HG03558 (cell line): ENCODE results near the gene FOXP3.

Experiments used
- ATAC-seq: cut with Tn5 transposase; IDR thresholded peaks from one replicate; pipeline ENCODE4 v1.9.1; 2021; ENCODE audit warnings: moderate number of reproducible peaks; ENCODE audit not compliant: unreplicated experiment; ENCODE audit errors: extremely low read depth

FOXP3 gene

DNA sequence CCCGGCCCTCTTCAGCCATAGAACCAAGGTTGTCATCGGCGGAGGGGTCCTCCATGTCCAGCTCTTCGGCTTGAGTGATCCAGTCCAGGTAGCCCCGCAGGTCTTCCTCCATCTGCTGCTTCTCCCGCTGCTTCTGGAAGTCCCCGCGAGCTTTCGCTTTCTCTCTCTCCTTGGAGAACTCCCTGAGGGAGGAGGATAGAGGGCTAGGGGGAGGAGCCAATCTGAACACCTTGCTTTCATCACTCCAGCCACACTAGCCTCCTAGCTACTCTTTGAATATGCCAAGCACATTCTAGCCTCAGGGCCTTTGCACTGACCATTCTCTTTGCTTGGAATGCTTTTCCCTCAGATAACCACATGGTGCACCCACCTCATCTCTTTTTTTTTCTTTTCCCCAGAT lies 37.6 kb downstream of the FOXP3 start:
- no peak for ATAC-seq

DNA sequence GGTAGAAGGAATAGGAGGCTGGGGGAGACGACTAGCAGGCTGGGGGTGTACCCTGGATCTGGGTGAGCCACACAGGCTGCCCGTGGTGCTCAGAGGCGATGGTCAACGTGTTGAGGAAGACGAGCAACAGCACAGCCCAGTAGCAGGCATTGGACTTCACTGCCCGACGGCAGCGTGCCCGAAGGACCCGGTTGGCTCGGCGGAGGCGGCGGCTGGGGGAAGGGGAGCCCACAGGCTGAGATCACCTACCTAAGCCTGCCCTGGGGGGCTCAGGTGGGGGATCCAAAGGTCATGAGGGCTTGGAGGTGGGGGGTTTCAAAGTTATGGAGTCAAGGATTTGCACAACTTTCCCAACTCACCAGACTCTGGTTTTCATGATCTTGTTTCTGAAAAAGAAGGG lies 38.7 kb downstream of the FOXP3 start:
- no peak for ATAC-seq

- ATAC-seq: no peak
Measured at GRCh38 chrX:49221868-49222267, 42.6 kb downstream of the FOXP3 start.

DNA sequence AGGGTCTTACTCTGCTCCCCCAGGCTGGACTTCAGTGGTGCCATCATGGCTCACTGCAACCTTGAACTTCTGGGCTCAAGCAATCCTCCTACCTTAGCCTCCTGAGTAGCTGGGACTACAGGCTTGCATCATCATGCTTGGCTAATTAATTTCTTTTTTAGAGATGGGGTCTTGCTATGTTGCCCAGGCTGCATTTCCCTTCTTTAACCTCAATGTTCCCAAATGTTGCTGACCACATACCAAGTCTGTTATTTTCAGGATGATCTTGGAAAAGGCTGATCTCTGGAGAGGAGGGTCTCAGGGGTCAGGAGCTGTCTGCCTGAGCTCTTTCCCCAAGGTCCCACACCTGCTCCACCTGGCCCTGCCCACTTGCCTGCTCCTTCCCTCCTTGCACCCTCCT lies 44.4 kb downstream of the FOXP3 start:
- ATAC-seq: no peak

- no peak for ATAC-seq
Measured at GRCh38 chrX:49214996-49215526, 49.4 kb downstream of the FOXP3 start.

GRCh38 chrX:49214416-49214815 lies 50.1 kb downstream of the FOXP3 start:
- ATAC-seq: no peak

- ATAC-seq: no peak
Measured at GRCh38 chrX:49212861-49213260, 51.6 kb downstream of the FOXP3 start.

GRCh38 chrX:49212209-49212608 lies 52.3 kb downstream of the FOXP3 start:
- ATAC-seq: no peak

- ATAC-seq: no peak
Measured at GRCh38 chrX:49211074-49211473, 53.4 kb downstream of the FOXP3 start.

DNA sequence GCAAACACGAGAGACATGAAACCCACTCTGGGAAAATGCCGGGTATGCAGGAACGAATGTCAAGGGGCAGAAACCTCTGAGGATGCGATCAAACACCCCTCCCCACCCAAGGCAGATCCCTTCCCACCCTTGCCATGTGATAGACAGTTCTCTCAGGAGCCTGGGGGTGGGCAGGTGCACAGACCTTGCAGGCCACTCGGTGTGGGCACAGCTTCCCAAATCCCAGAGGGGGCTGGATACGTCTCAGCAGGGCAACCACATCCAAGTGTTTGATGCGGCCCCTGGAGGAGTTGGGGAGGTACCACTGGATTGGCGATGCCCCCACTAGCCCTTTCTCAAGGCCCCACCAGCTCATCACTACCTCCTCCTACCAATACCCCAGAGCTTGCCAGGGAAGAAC lies 54.1 kb downstream of the FOXP3 start:
- no peak for ATAC-seq

- no peak for ATAC-seq
Measured at GRCh38 chrX:49209434-49210251, 54.9 kb downstream of the FOXP3 start.

GRCh38 chrX:49208399-49208798 lies 56.1 kb downstream of the FOXP3 start:
- no peak for ATAC-seq

- ATAC-seq: no peak
Measured at GRCh38 chrX:49206543-49206942, 58.0 kb downstream of the FOXP3 start.

DNA sequence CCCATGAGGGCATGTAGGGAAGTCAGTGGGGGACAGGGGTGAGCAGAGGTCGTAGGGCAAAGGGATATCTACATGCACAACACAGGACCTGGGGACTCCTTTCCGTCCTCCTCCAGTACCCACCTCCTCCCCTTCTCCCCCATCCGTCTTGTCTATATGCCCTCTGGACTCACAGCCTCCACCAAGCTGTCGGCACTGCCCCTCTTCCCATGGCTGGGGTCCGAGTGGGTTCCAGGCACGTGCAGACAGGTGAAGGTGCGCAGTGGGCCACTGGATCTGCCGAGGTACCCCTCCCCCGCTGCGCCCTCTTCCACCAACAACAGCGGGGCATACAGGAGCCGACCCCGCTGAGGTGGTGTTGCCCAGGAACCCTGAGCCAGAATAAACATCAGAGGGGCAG lies 59.1 kb downstream of the FOXP3 start:
- no peak for ATAC-seq

DNA sequence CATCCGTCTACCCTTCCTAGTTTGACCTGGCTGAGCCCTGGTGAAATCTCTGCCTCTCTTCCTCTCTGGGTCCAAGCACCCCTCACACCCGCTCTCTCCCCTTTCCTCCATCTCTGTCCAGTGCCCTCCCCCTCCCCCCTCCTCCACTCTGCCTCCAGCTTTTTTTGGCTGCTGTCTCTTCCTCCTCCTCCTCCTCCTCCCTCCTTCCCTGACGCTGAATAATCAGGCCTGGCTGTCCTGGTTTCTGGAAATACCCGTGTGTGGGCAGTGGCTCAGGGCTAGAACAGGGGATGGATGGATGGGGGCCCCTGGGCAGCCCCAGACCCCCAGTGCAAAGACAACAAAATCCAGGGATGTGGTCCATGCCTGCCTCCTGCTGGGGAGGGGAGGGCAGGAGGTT lies 59.8 kb downstream of the FOXP3 start:
- ATAC-seq: no peak

GRCh38 chrX:49204017-49204416 lies 60.5 kb downstream of the FOXP3 start:
- ATAC-seq: no peak

DNA sequence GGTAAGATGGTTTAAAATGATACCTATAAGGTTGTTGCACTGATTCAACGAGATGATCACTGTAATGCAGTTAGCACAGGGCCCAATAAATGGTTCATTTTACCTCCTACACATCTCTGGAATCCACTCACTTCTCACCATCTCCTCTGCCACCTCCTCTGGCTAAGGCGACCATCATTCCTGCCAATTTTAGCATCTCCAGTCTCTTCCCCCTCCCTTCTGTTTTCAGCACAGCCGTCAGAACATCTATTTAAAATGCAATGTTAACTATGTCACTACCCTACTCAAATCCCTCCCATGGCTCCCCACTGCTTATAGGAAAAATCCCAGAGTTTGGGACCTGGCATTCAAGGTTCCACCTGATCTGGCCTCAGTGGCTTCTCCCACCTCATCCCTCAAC lies 61.0 kb downstream of the FOXP3 start:
- no peak for ATAC-seq

DNA sequence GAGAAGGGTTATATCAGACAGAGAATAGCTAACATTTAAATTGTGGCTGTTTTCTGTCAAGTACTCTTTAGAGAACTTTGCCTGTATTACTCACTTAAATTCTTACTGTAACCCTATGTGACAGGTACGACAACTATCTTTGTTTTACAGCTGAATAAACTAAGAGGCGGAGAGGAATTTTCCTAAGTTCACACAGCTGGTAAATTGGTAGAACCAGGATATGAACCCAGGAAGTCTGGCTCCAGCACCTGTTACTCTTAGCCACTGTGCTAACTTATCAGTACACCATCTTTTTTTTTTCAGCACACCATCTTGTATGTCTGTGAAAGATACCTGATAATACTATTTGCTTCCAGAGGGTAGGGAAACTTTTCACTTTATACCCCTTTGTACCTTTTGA lies 62.5 kb downstream of the FOXP3 start:
- ATAC-seq: no peak
